Right cardiac atrium (tissue), 5 donors: ENCODE data around the gene DLG4. TPM values are rescaled to one million over a fixed set of nuclear protein-coding genes. Genes with fewer than 3 reads are reported as not detected.
"Not testable (repeated sequence)": the region's sequence is repeated elsewhere in the genome, so short reads cannot be mapped to it uniquely, and the experiment has no call there.

Experiments used
- ATAC-seq, 2 donors: fragments of 200-7000 bp; cut with Tn5 transposase; one replicate each; pipeline versions ENCODE4 v1.8.0 to v1.9.1; 2020; ENCODE audit warnings: moderate library complexity in 2 of 2, mild to moderate bottlenecking in 1 of 2
- DNase-seq, 3 donors: peaks; one replicate each; pipeline ENCODE4 v3.0.0-alpha.2; 2020
- H3K27ac ChIP-seq: one replicate; pipeline ENCODE4 v1.5.1; 2013; ENCODE audit warnings: mild to moderate bottlenecking, low read length, control low read depth, moderate library complexity
- H3K27me3 ChIP-seq: one replicate; pipeline ENCODE4 v1.6.1; 2013; ENCODE audit not compliant: control insufficient read depth, insufficient read depth
- H3K4me1 ChIP-seq: one replicate; pipeline ENCODE4 v1.6.1; 2013; ENCODE audit warnings: low read length; ENCODE audit not compliant: control insufficient read depth, insufficient read depth
- H3K4me3 ChIP-seq: one replicate; pipeline ENCODE4 v1.5.1; 2013; ENCODE audit warnings: low read length, control low read depth
- H3K9me3 ChIP-seq: one replicate; pipeline ENCODE4 v1.6.1; 2013; ENCODE audit warnings: low read length; ENCODE audit not compliant: control insufficient read depth
- WGBS: extraction: QIAGEN DNeasy Blood & Tissue Kit; methylation state at CpG from one replicate; pipeline ENCODE4 v1.1.7; 2013; 5-methylcytosine and 5-hydroxymethylcytosine counted together
- intact Hi-C, 4 donors: fragments of 100-400 bp; cut with DNase I; formaldehyde crosslinking; loops; one replicate each; pipeline versions ENCODE4 v1.11.0 to v1.14.0; 2022 to 2023
- polyA plus RNA-seq: library from polyadenylated mRNA; stranded (reverse); fragments of 200-250 nt; gene quantifications from one replicate; pipeline ENCODE4 v1.2.3, GENCODE V29; 2013
- total RNA-seq, 4 donors: library from RNA; stranded (reverse); fragmentation: NEBNext Ultra II Directional; extraction: Animal tissue kit (Norgen Biotek cat#: 25700); gene quantifications; one replicate each; pipeline ENCODE4 v1.2.1, GENCODE V29; 2021
- donor health status: healthy with polysubstance abuse.
- donor health status: DM: no; HTN: yes; CAD: no.
- donor health status: DM: no; HTN: no; CAD: no.
- donor health status: DM: no; HTN: yes; CAD: no; lungs with severe emphysema.
- donor health status: DM: yes; HTN: yes; CAD: no.

The DLG4 gene
- total and polyA plus RNA-seq, 5 donors, result 23.3 to 36.2 (median 30.8) TPM

- H3K27ac ChIP-seq, H3K4me1 ChIP-seq, DNase-seq, H3K4me3 ChIP-seq, H3K9me3 ChIP-seq, intact Hi-C loops, H3K27me3 ChIP-seq, ATAC-seq: not testable (repeated sequence)
- 98% methylated on average over 7 of the region's 7 CpGs for WGBS
Observed at GRCh38 chr17:7169565-7169908, 50.1 kb downstream of the DLG4 start.

GRCh38 chr17:7168841-7169564, 50.6 kb downstream of the DLG4 start:
- H3K27ac ChIP-seq, intact Hi-C loops, DNase-seq, H3K27me3 ChIP-seq, H3K4me1 ChIP-seq, H3K4me3 ChIP-seq, H3K9me3 ChIP-seq, ATAC-seq: not testable (repeated sequence)
- 87% methylated on average over 10 of the region's 10 CpGs for WGBS

GRCh38 chr17:7167832-7168231, 51.8 kb downstream of the DLG4 start:
- 59% methylated on average over 4 of the region's 4 CpGs for WGBS
- no peak overlapping the region for H3K27ac ChIP-seq
- no peaks in the 10 kb centered on the region for H3K27me3 ChIP-seq
- H3K4me3 ChIP-seq, result no peak overlapping the region
- peak in 1 of 2 donors; percentile 32 for ATAC-seq
- intact Hi-C loops, result no loop called here
- no peaks in the 10 kb centered on the region for H3K4me1 ChIP-seq
- H3K9me3 ChIP-seq, result no peaks in the 10 kb centered on the region
- DNase-seq, result no peak

GRCh38 chr17:7166873-7167272, 52.8 kb downstream of the DLG4 start:
- no peak overlapping the region for H3K4me3 ChIP-seq
- no peak for DNase-seq
- intact Hi-C loops, result no loop called here
- 92% methylated on average over 7 of the region's 7 CpGs for WGBS
- H3K9me3 ChIP-seq, result no peaks in the 10 kb centered on the region
- no peak for ATAC-seq
- no peaks in the 10 kb centered on the region for H3K4me1 ChIP-seq
- H3K27ac ChIP-seq, result no peak overlapping the region
- H3K27me3 ChIP-seq, result no peaks in the 10 kb centered on the region

- WGBS, result 65% methylated on average over 10 of the region's 10 CpGs
- H3K4me3 ChIP-seq, H3K27me3 ChIP-seq, DNase-seq, H3K4me1 ChIP-seq, ATAC-seq, intact Hi-C loops, H3K9me3 ChIP-seq, H3K27ac ChIP-seq: not testable (repeated sequence)
Observed at GRCh38 chr17:7159571-7159970, 60.1 kb downstream of the DLG4 start.

GRCh38 chr17:7158424-7158823, 61.2 kb downstream of the DLG4 start:
- intact Hi-C loops, H3K27ac ChIP-seq, H3K9me3 ChIP-seq, H3K4me3 ChIP-seq, H3K4me1 ChIP-seq, H3K27me3 ChIP-seq, DNase-seq, ATAC-seq: not testable (repeated sequence)
- 87% methylated on average over 10 of the region's 10 CpGs for WGBS

- Histone ChIP-seq H3K27me3 (no peaks in the 10 kb centered on the region), H3K27ac (no peak overlapping the region), H3K9me3 (no peaks in the 10 kb centered on the region), H3K4me3 (no peak overlapping the region), H3K4me1 (no peaks in the 10 kb centered on the region)
- intact Hi-C loops, result no loop called here
- no peak for ATAC-seq
- no peak for DNase-seq
- WGBS, result 67% methylated on average over 10 of the region's 10 CpGs
Observed at GRCh38 chr17:7156342-7156940, 63.2 kb downstream of the DLG4 start.

- intact Hi-C loops, result no loop called here
- H3K27me3 ChIP-seq, result no peaks in the 10 kb centered on the region
- WGBS, result 75% methylated on average over 3 of the region's 3 CpGs
Observed at GRCh38 chr17:7147772-7148171, 71.9 kb downstream of the DLG4 start.

GRCh38 chr17:7146115-7146514, 73.5 kb downstream of the DLG4 start:
- no peak for DNase-seq
- Histone ChIP-seq H3K27ac (no peak overlapping the region), H3K9me3 (no peaks in the 10 kb centered on the region), H3K27me3 (no peaks in the 10 kb centered on the region), H3K4me1 (no peaks in the 10 kb centered on the region), H3K4me3 (no peak overlapping the region)
- ATAC-seq, result no peak
- intact Hi-C loops, result no loop called here
- WGBS, result 36% methylated on average over 6 of the region's 6 CpGs

More at GRCh38 chr17:7147772-7148171, 71.9 kb downstream of the DLG4 start:
- ATAC-seq (no peak), DNase-seq (no peak)
- no peak overlapping the region for H3K27ac ChIP-seq
- H3K9me3 ChIP-seq, result no peaks in the 10 kb centered on the region
- H3K4me3 ChIP-seq, result no peak overlapping the region
- H3K4me1 ChIP-seq, result no peaks in the 10 kb centered on the region

GRCh38 chr17:7144213-7144612, 75.4 kb downstream of the DLG4 start:
- no peaks in the 10 kb centered on the region for H3K9me3 ChIP-seq
- no peak overlapping the region for H3K27ac ChIP-seq
- intact Hi-C loops, result no loop called here
- 77% methylated on average over 11 of the region's 11 CpGs for WGBS
- no peak for DNase-seq
- H3K27me3 ChIP-seq, result no peaks in the 10 kb centered on the region
- no peaks in the 10 kb centered on the region for H3K4me1 ChIP-seq
- ATAC-seq, result no peak
- H3K4me3 ChIP-seq, result no peak overlapping the region

GRCh38 chr17:7141824-7142223, 77.8 kb downstream of the DLG4 start:
- no peak for DNase-seq
- no peaks in the 10 kb centered on the region for H3K27me3 ChIP-seq
- no peaks in the 10 kb centered on the region for H3K9me3 ChIP-seq
- WGBS, result 71% methylated on average over 10 of the region's 10 CpGs
- H3K27ac ChIP-seq, result no peak overlapping the region
- intact Hi-C loops, result no loop called here
- no peaks in the 10 kb centered on the region for H3K4me1 ChIP-seq
- ATAC-seq, result no peak
- no peak overlapping the region for H3K4me3 ChIP-seq
